Muscle of back (tissue), 11 donors: Measurements from ENCODE around the gene FBLN2. TPM values are rescaled to one million over a fixed set of nuclear protein-coding genes. Genes with fewer than 3 reads are reported as not detected.

Experiments
- DNase-seq, 3 donors: peaks; one replicate each; pipeline versions ENCODE4 v3.0.0 to v3.0.0-alpha.2; 2013
- polyA plus RNA-seq, 10 donors: library from polyadenylated mRNA; unstranded; fragments of 120-200 nt; gene quantifications; one replicate each; pipeline ENCODE4 v1.2.1, GENCODE V29; 2013; ENCODE audit not compliant: insufficient read length in 10 of 10

FBLN2 gene
- polyA plus RNA-seq, 10 donors: 27.1 to 107 (median 54.1) TPM

- no peak for DNase-seq
Measured at GRCh38 chr3:13619661-13620230, 70.8 kb downstream of the FBLN2 start.

- DNase-seq: no peak
Measured at GRCh38 chr3:13620281-13620680, 71.4 kb downstream of the FBLN2 start.

- DNase-seq: no peak
Measured at GRCh38 chr3:13620776-13621365, 71.9 kb downstream of the FBLN2 start.

- peak in 1 of 3 donors; percentile 45 for DNase-seq
Measured at GRCh38 chr3:13621381-13622221, 72.7 kb downstream of the FBLN2 start.

GRCh38 chr3:13622356-13622755 is 73.4 kb downstream of the FBLN2 start:
- DNase-seq: no peak

GRCh38 chr3:13623101-13623654 is 74.3 kb downstream of the FBLN2 start:
- peak in 1 of 3 donors; percentile 40 for DNase-seq

- DNase-seq: no peak
Measured at GRCh38 chr3:13624021-13624420, 75.1 kb downstream of the FBLN2 start.

GRCh38 chr3:13624671-13625125 is 75.8 kb downstream of the FBLN2 start:
- no peak for DNase-seq

- no peak for DNase-seq
Measured at GRCh38 chr3:13626396-13626795, 77.5 kb downstream of the FBLN2 start.

- no peak for DNase-seq
Measured at GRCh38 chr3:13626915-13627460, 78.1 kb downstream of the FBLN2 start.

GRCh38 chr3:13627681-13628080 is 78.8 kb downstream of the FBLN2 start:
- DNase-seq: no peak

- no peak for DNase-seq
Measured at GRCh38 chr3:13628432-13628831, 79.5 kb downstream of the FBLN2 start.

- no peak for DNase-seq
Measured at GRCh38 chr3:13628841-13629551, 80.1 kb downstream of the FBLN2 start.

GRCh38 chr3:13629644-13630043 is 80.7 kb downstream of the FBLN2 start:
- DNase-seq: no peak

GRCh38 chr3:13631256-13631655 is 82.3 kb downstream of the FBLN2 start:
- no peak for DNase-seq

GRCh38 chr3:13633176-13633575 is 84.3 kb downstream of the FBLN2 start:
- DNase-seq: no peak

GRCh38 chr3:13634151-13634550 is 85.2 kb downstream of the FBLN2 start:
- no peak for DNase-seq

GRCh38 chr3:13634615-13635014 is 85.7 kb downstream of the FBLN2 start:
- DNase-seq: no peak

GRCh38 chr3:13636186-13636585 is 87.3 kb downstream of the FBLN2 start:
- DNase-seq: no peak

GRCh38 chr3:13636874-13637273 is 87.9 kb downstream of the FBLN2 start:
- DNase-seq: no peak

- DNase-seq: no peak
Measured at GRCh38 chr3:13637311-13637891, 88.5 kb downstream of the FBLN2 start.
